Memory B cell (primary cell): ENCODE measurements around the gene ETFB.

ENCODE experiments used
- ATAC-seq: fragments of 150-1000 bp; cut with Tn5 transposase; 2 replicates; pipeline ENCODE4 v1.10.0; 2021; ENCODE audit warnings: low read depth, mild to moderate bottlenecking, moderate library complexity
- DNase-seq, 2 donors: peaks; one replicate each; pipeline ENCODE4 v3.0.0; 2022; ENCODE audit warnings: low spot score in 2 of 2
- H3K27ac Mint-ChIP-seq: one replicate; pipeline ENCODE4 v1.8.0; 2022; ENCODE audit warnings: mild to moderate bottlenecking, moderate library complexity, mixed read lengths
- H3K27me3 Mint-ChIP-seq: one replicate; pipeline ENCODE4 v1.8.0; 2022; ENCODE audit warnings: mixed read lengths
- H3K36me3 Mint-ChIP-seq: one replicate; pipeline ENCODE4 v1.8.0; 2022; ENCODE audit warnings: mild to moderate bottlenecking, mixed read lengths
- H3K4me1 Mint-ChIP-seq: one replicate; pipeline ENCODE4 v1.8.0; 2022; ENCODE audit warnings: mixed read lengths
- H3K4me3 Mint-ChIP-seq: one replicate; pipeline ENCODE4 v1.8.0; 2022; ENCODE audit warnings: mild to moderate bottlenecking, moderate library complexity, mixed read lengths
- H3K9me3 Mint-ChIP-seq: one replicate; pipeline ENCODE4 v1.8.0; 2022; ENCODE audit warnings: mixed read lengths

Gene ETFB

GRCh38 chr19:51389143-51389542, 23.0 kb upstream of the ETFB start:
- H3K4me1 Mint-ChIP-seq, result peaks cover 8% of the 10 kb centered on the region
- ATAC-seq (no peak), DNase-seq (no peak)
- H3K27ac Mint-ChIP-seq, result no peak overlapping the region
- H3K9me3 Mint-ChIP-seq, result no peaks in the 10 kb centered on the region
- H3K4me3 Mint-ChIP-seq, result no peak overlapping the region
- H3K27me3 Mint-ChIP-seq, result peaks cover 2% of the 10 kb centered on the region
- H3K36me3 Mint-ChIP-seq, result no peaks in the 10 kb centered on the region

- Mint-ChIP-seq H3K27ac (no peak within 1 kb of the TSS), H3K4me1 (peaks cover 3% of the 10 kb centered on the region), H3K36me3 (no peaks in the 10 kb centered on the region), H3K9me3 (no peaks in the 10 kb centered on the region), H3K4me3 (no peak within 1 kb of the TSS), H3K27me3 (peaks cover 2% of the 10 kb centered on the region)
- no peak for ATAC-seq
- DNase-seq, result no peak
Observed at GRCh38 chr19:51387924-51388389, 21.8 kb upstream of the ETFB start, which contains the start of gene LIM2. LIM2 (minus strand) TSS chr19:51387974; CDS start chr19:51387443, 531 bp downstream.

- no peak overlapping the region for H3K4me3 Mint-ChIP-seq
- ATAC-seq, result no peak
Observed at GRCh38 chr19:51386882-51387520, 20.8 kb upstream of the ETFB start.

GRCh38 chr19:51382004-51382403, 15.8 kb upstream of the ETFB start:
- DNase-seq, result no peak
- Mint-ChIP-seq H3K9me3 (no peaks in the 10 kb centered on the region), H3K4me1 (no peaks in the 10 kb centered on the region), H3K27ac (no peak overlapping the region), H3K27me3 (no peaks in the 10 kb centered on the region), H3K4me3 (no peak overlapping the region), H3K36me3 (peaks cover 5% of the 10 kb centered on the region)
- no peak for ATAC-seq

More at GRCh38 chr19:51386882-51387520, 20.8 kb upstream of the ETFB start:
- peaks cover 2% of the 10 kb centered on the region for H3K27me3 Mint-ChIP-seq
- H3K4me1 Mint-ChIP-seq, result peaks cover 3% of the 10 kb centered on the region
- H3K36me3 Mint-ChIP-seq, result no peaks in the 10 kb centered on the region
- no peak for DNase-seq
- H3K27ac Mint-ChIP-seq, result no peak overlapping the region
- H3K9me3 Mint-ChIP-seq, result no peaks in the 10 kb centered on the region

GRCh38 chr19:51380379-51380778, 14.2 kb upstream of the ETFB start:
- no peak overlapping the region for H3K27ac Mint-ChIP-seq
- DNase-seq (no peak), ATAC-seq (no peak)
- no peaks in the 10 kb centered on the region for H3K9me3 Mint-ChIP-seq
- H3K36me3 Mint-ChIP-seq, result peaks cover 5% of the 10 kb centered on the region
- H3K27me3 Mint-ChIP-seq, result no peaks in the 10 kb centered on the region
- peaks cover under 1% of the 10 kb centered on the region for H3K4me1 Mint-ChIP-seq
- H3K4me3 Mint-ChIP-seq, result no peak overlapping the region

- H3K4me3 Mint-ChIP-seq, result no peak overlapping the region
Observed at GRCh38 chr19:51377422-51377821, 11.2 kb upstream of the ETFB start.

GRCh38 chr19:51375504-51376221, 9.5 kb upstream of the ETFB start:
- ATAC-seq (no peak), DNase-seq (no peak)
- no peaks in the 10 kb centered on the region for H3K27me3 Mint-ChIP-seq
- peaks cover 3% of the 10 kb centered on the region for H3K36me3 Mint-ChIP-seq
- H3K27ac Mint-ChIP-seq, result no peak overlapping the region
- H3K4me3 Mint-ChIP-seq, result no peak overlapping the region
- H3K4me1 Mint-ChIP-seq, result peaks cover 10% of the 10 kb centered on the region
- no peaks in the 10 kb centered on the region for H3K9me3 Mint-ChIP-seq

More at GRCh38 chr19:51377422-51377821, 11.2 kb upstream of the ETFB start:
- peaks cover 8% of the 10 kb centered on the region for H3K4me1 Mint-ChIP-seq
- no peaks in the 10 kb centered on the region for H3K9me3 Mint-ChIP-seq
- ATAC-seq (no peak), DNase-seq (no peak)
- H3K36me3 Mint-ChIP-seq, result peaks cover 5% of the 10 kb centered on the region
- no peaks in the 10 kb centered on the region for H3K27me3 Mint-ChIP-seq
- H3K27ac Mint-ChIP-seq, result no peak overlapping the region

- ATAC-seq, result no peak
- no peaks in the 10 kb centered on the region for H3K9me3 Mint-ChIP-seq
- no peak within 1 kb of the TSS for H3K27ac Mint-ChIP-seq
- H3K36me3 Mint-ChIP-seq, result no peaks in the 10 kb centered on the region
- no peak within 1 kb of the TSS for H3K4me3 Mint-ChIP-seq
- peaks cover 14% of the 10 kb centered on the region for H3K4me1 Mint-ChIP-seq
- no peaks in the 10 kb centered on the region for H3K27me3 Mint-ChIP-seq
- no peak for DNase-seq
Observed at GRCh38 chr19:51372649-51373504, 6.7 kb upstream of the ETFB start, which contains the start of gene NKG7. NKG7 (minus strand) TSS chr19:51372654; CDS start chr19:51372535, 119 bp downstream.

GRCh38 chr19:51372021-51372648, 5.9 kb upstream of the ETFB start:
- no peak overlapping the region for H3K27ac Mint-ChIP-seq
- H3K27me3 Mint-ChIP-seq, result no peaks in the 10 kb centered on the region
- H3K4me3 Mint-ChIP-seq, result no peak overlapping the region
- DNase-seq (no peak), ATAC-seq (no peak)
- no peaks in the 10 kb centered on the region for H3K36me3 Mint-ChIP-seq
- H3K4me1 Mint-ChIP-seq, result peaks cover 14% of the 10 kb centered on the region
- no peaks in the 10 kb centered on the region for H3K9me3 Mint-ChIP-seq

GRCh38 chr19:51371186-51371690, 5.0 kb upstream of the ETFB start:
- ATAC-seq (no peak), DNase-seq (no peak)
- no peak overlapping the region for H3K27ac Mint-ChIP-seq
- H3K4me1 Mint-ChIP-seq, result peaks cover 20% of the 10 kb centered on the region
- H3K4me3 Mint-ChIP-seq, result no peak overlapping the region
- no peaks in the 10 kb centered on the region for H3K36me3 Mint-ChIP-seq
- H3K27me3 Mint-ChIP-seq, result no peaks in the 10 kb centered on the region
- no peaks in the 10 kb centered on the region for H3K9me3 Mint-ChIP-seq

- no peaks in the 10 kb centered on the region for H3K36me3 Mint-ChIP-seq
- no peaks in the 10 kb centered on the region for H3K9me3 Mint-ChIP-seq
- H3K27me3 Mint-ChIP-seq, result no peaks in the 10 kb centered on the region
- H3K4me1 Mint-ChIP-seq, result peaks cover 24% of the 10 kb centered on the region
- H3K27ac Mint-ChIP-seq, result no peak overlapping the region
- DNase-seq (no peak), ATAC-seq (no peak)
- no peak overlapping the region for H3K4me3 Mint-ChIP-seq
Observed at GRCh38 chr19:51370230-51370629, 4.0 kb upstream of the ETFB start.

- Mint-ChIP-seq H3K36me3 (no peaks in the 10 kb centered on the region), H3K9me3 (no peaks in the 10 kb centered on the region), H3K27me3 (no peaks in the 10 kb centered on the region), H3K4me3 (peak within 1 kb of the TSS; percentile 99), H3K27ac (peak within 1 kb of the TSS; percentile 96), H3K4me1 (peaks cover 34% of the 10 kb centered on the region)
- no peak for DNase-seq
- ATAC-seq, result no peak
Observed at GRCh38 chr19:51368366-51369282, 2.4 kb upstream of the ETFB start, which contains the start of gene CLDND2. CLDND2 (minus strand) TSS chr19:51369003; CDS start chr19:51368577, 426 bp downstream.
